K562 (cell line): ENCODE measurements around the gene SPHK1. TPM values are rescaled to one million over a fixed set of nuclear protein-coding genes. Genes with fewer than 3 reads are reported as not detected.
A peak's percentile ranks its signal among the peaks of the same experiment; 100 is the strongest.

Experiments
- ATF7 ChIP-seq: fragments of 450-650 bp; IDR thresholded peaks from 2 replicates; pipeline ENCODE4 v1.7.1; 2014; ENCODE audit warnings: mild to moderate bottlenecking, moderate library complexity
- CREBBP ChIP-seq: IDR thresholded peaks from one replicate; pipeline ENCODE4 v1.6.1; 2012; ENCODE audit warnings: low read depth, mild to moderate bottlenecking, control low read depth, inconsistent platforms, low read length
- EGR1 ChIP-seq: fragments of 450-650 bp; conservative IDR thresholded peaks from 2 replicates; pipeline ENCODE4 v1.6.1; 2017; ENCODE audit warnings: mild to moderate bottlenecking
- MAFG ChIP-seq: fragments of 450-650 bp; conservative IDR thresholded peaks from 2 replicates; pipeline ENCODE4 v1.6.1; 2016; ENCODE audit warnings: missing genetic modification characterization, missing compliant biosample characterization
- MXI1 ChIP-seq: IDR thresholded peaks from 2 replicates; pipeline ENCODE4 v1.6.1; 2011; ENCODE audit warnings: low read depth, mild to moderate bottlenecking, improper control_type of control experiment, low read length
- NFIC ChIP-seq: fragments of 450-650 bp; IDR thresholded peaks from 2 replicates; pipeline ENCODE4 v1.6.1; 2017; ENCODE audit warnings: mild to moderate bottlenecking, inconsistent platforms
- PML ChIP-seq: IDR thresholded peaks from 2 replicates; pipeline ENCODE4 v1.6.1; 2012; ENCODE audit warnings: low read length, inconsistent platforms
- SMC3 ChIP-seq: conservative IDR thresholded peaks from 2 replicates; pipeline ENCODE4 v1.6.1; 2011; ENCODE audit warnings: low read depth, low read length, improper control_type of control experiment; ENCODE audit not compliant: insufficient read depth
- TOE1 ChIP-seq, 2 experiments: fragments of 450-650 bp in 1 of 2; sonication (generic) in 1 of 2; formaldehyde crosslinking in 1 of 2; IDR thresholded peaks; 2 replicates each; pipeline versions ENCODE4 v1.7.1 to v1.8.0; 2016 to 2022; ENCODE audit warnings: borderline replicate concordance in 2 of 2, mild to moderate bottlenecking in 2 of 2, antibody characterized with exemption in 1 of 2, inconsistent platforms in 1 of 2, low read depth in 1 of 2, missing genetic modification reagents in 1 of 2, moderate library complexity in 1 of 2
- ZNF384 ChIP-seq: IDR thresholded peaks from 2 replicates; pipeline ENCODE4 v1.6.1; 2012; ENCODE audit warnings: low read depth, low read length, improper control_type of control experiment
- ZNF76 ChIP-seq: fragments of 250-450 bp; sonication (Bioruptor Pico); IDR thresholded peaks from 2 replicates; pipeline ENCODE4 v1.4.0; 2020; ENCODE audit warnings: mild to moderate bottlenecking, moderate library complexity, borderline replicate concordance
- polyA plus RNA-seq, 8 experiments: library from polyadenylated mRNA; depleted of rRNA in 4 of 8; stranded (reverse) in 5 of 8; unstranded in 3 of 8; fragments of >200 nt; fragmentation: Nextera tagmentation in 2 of 8; fragmentation: Illumina TruSeq in 1 of 8; extraction: Ambion mirVana in 2 of 8; extraction: Trizol in 1 of 8; gene quantifications; 2 replicates each; pipeline versions ENCODE4 v1.2.1 to v1.2.3, GENCODE V29; 2011 to 2014; ENCODE audit warnings: inconsistent platforms in 1 of 8, missing spikeins in 1 of 8
- total RNA-seq, 7 experiments: library from RNA; depleted of rRNA in 6 of 7; stranded (reverse); fragments of >200 nt in 6 of 7; fragmentation: Illumina TruSeq in 2 of 7; extraction: Trizol in 2 of 7; gene quantifications; 2 replicates each; pipeline versions ENCODE4 v1.2.1 to v1.2.3, GENCODE V29; 2011 to 2021; ENCODE audit warnings: low replicate concordance in 1 of 7
- TF ChIP-seq, protein P1 (sequence below): fragments of 250-450 bp; sonication (Bioruptor Pico); IDR thresholded peaks from 2 replicates; pipeline ENCODE4 v1.8.0; 2021; ENCODE audit warnings: moderate library complexity, mild to moderate bottlenecking, inconsistent platforms
- TF ChIP-seq, protein P2 (sequence below), 2 experiments: fragments of 450-650 bp; IDR thresholded peaks; 2 replicates each; pipeline ENCODE4 v1.6.1; 2018; ENCODE audit warnings: mild to moderate bottlenecking in 2 of 2, low read depth in 1 of 2; ENCODE audit not compliant: partially characterized antibody in 2 of 2
- TF ChIP-seq, protein P3 (sequence below): fragments of 200-800 bp; sonication (Bioruptor generic); IDR thresholded peaks from 2 replicates; pipeline ENCODE4 v1.6.1; 2017; ENCODE audit warnings: missing genetic modification characterization, missing compliant biosample characterization

The SPHK1 gene
- total and polyA plus RNA-seq, 9 of the 15 experiments (the other 6 are each of a cell fraction or from before 2014, with no cell fraction given): 0.21 to 60.3 (median 14.5) TPM

DNA sequence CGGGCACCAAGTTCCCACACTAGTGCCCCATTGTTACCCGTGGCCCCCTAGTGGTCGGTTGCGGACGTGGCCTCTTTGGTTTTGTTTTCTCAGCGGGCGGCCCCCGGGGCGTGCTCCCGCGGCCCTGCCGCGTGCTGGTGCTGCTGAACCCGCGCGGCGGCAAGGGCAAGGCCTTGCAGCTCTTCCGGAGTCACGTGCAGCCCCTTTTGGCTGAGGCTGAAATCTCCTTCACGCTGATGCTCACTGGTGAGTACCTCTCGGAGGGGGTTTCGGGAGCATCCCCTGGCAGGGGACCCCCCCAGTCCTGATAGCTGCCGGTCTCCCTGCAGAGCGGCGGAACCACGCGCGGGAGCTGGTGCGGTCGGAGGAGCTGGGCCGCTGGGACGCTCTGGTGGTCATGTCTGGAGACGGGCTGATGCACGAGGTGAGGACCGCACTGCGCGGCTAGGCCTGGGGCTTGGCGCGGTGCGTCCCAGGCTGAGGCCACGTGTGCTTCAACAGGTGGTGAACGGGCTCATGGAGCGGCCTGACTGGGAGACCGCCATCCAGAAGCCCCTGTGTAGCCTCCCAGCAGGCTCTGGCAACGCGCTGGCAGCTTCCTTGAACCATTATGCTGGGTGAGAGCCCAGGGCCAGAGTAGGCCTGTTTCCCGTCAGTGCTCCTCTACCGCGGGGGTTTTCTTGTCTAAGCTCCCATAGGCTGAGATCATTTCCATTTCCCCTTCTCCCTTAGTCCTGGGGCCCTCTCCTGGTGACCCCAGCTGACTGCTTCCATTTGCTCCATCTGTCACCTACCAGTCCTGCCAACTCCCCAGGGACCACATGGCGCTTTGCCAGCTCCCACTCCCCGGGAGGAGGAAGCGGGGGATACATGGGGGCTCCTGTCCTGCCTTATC, 1.7 kb downstream of the SPHK1 start (continued):
- TF ChIP-seq, protein P1, sequence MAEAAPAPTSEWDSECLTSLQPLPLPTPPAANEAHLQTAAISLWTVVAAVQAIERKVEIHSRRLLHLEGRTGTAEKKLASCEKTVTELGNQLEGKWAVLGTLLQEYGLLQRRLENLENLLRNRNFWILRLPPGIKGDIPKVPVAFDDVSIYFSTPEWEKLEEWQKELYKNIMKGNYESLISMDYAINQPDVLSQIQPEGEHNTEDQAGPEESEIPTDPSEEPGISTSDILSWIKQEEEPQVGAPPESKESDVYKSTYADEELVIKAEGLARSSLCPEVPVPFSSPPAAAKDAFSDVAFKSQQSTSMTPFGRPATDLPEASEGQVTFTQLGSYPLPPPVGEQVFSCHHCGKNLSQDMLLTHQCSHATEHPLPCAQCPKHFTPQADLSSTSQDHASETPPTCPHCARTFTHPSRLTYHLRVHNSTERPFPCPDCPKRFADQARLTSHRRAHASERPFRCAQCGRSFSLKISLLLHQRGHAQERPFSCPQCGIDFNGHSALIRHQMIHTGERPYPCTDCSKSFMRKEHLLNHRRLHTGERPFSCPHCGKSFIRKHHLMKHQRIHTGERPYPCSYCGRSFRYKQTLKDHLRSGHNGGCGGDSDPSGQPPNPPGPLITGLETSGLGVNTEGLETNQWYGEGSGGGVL: no peak
- TF ChIP-seq CREBBP (no peak), PML (no peak), ZNF384 (no peak), EGR1 (0 out of 2 replicates have a peak, but pooled peaks have one; percentile 6), MXI1 (peak; percentile 51; the same call in 1 of the 2 replicates), ZNF76 (CRISPR knock-in tag) (0 out of 2 replicates have a peak, but pooled peaks have one; percentile 19), MAFG (tag) (no peak), TOE1 (IDR thresholded peaks at IDR 0.05; ENCODE audit: borderline replicate concordance) (peak; percentile 41; the same call in 1 of the 2 replicates), TOE1 (CRISPR knock-in tag; IDR thresholded peaks at IDR 0.05; ENCODE audit: borderline replicate concordance, low read depth) (no peak; the same call in 1 of the 2 replicates), SMC3 (0 out of 2 replicates have a peak, but pooled peaks have one; percentile 24), ATF7 (no peak), NFIC (peak; percentile 84)
- TF ChIP-seq, protein P2, sequence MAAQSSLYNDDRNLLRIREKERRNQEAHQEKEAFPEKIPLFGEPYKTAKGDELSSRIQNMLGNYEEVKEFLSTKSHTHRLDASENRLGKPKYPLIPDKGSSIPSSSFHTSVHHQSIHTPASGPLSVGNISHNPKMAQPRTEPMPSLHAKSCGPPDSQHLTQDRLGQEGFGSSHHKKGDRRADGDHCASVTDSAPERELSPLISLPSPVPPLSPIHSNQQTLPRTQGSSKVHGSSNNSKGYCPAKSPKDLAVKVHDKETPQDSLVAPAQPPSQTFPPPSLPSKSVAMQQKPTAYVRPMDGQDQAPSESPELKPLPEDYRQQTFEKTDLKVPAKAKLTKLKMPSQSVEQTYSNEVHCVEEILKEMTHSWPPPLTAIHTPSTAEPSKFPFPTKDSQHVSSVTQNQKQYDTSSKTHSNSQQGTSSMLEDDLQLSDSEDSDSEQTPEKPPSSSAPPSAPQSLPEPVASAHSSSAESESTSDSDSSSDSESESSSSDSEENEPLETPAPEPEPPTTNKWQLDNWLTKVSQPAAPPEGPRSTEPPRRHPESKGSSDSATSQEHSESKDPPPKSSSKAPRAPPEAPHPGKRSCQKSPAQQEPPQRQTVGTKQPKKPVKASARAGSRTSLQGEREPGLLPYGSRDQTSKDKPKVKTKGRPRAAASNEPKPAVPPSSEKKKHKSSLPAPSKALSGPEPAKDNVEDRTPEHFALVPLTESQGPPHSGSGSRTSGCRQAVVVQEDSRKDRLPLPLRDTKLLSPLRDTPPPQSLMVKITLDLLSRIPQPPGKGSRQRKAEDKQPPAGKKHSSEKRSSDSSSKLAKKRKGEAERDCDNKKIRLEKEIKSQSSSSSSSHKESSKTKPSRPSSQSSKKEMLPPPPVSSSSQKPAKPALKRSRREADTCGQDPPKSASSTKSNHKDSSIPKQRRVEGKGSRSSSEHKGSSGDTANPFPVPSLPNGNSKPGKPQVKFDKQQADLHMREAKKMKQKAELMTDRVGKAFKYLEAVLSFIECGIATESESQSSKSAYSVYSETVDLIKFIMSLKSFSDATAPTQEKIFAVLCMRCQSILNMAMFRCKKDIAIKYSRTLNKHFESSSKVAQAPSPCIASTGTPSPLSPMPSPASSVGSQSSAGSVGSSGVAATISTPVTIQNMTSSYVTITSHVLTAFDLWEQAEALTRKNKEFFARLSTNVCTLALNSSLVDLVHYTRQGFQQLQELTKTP (IDR thresholded peaks at IDR 0.05; ENCODE audit: low read depth in 1 of 2, partially characterized antibody in 2 of 2): no peak
- TF ChIP-seq, protein P3, sequence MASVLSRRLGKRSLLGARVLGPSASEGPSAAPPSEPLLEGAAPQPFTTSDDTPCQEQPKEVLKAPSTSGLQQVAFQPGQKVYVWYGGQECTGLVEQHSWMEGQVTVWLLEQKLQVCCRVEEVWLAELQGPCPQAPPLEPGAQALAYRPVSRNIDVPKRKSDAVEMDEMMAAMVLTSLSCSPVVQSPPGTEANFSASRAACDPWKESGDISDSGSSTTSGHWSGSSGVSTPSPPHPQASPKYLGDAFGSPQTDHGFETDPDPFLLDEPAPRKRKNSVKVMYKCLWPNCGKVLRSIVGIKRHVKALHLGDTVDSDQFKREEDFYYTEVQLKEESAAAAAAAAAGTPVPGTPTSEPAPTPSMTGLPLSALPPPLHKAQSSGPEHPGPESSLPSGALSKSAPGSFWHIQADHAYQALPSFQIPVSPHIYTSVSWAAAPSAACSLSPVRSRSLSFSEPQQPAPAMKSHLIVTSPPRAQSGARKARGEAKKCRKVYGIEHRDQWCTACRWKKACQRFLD (CRISPR knock-in tag): peak; percentile 69; the same call in 1 of the 2 replicates
